ENCODE measurements around the gene RPL28.
"Not testable (repeated sequence)": the region's sequence is repeated elsewhere in the genome, so short reads cannot be mapped to it uniquely, and the experiment has no call there.

Gene RPL28

DNA sequence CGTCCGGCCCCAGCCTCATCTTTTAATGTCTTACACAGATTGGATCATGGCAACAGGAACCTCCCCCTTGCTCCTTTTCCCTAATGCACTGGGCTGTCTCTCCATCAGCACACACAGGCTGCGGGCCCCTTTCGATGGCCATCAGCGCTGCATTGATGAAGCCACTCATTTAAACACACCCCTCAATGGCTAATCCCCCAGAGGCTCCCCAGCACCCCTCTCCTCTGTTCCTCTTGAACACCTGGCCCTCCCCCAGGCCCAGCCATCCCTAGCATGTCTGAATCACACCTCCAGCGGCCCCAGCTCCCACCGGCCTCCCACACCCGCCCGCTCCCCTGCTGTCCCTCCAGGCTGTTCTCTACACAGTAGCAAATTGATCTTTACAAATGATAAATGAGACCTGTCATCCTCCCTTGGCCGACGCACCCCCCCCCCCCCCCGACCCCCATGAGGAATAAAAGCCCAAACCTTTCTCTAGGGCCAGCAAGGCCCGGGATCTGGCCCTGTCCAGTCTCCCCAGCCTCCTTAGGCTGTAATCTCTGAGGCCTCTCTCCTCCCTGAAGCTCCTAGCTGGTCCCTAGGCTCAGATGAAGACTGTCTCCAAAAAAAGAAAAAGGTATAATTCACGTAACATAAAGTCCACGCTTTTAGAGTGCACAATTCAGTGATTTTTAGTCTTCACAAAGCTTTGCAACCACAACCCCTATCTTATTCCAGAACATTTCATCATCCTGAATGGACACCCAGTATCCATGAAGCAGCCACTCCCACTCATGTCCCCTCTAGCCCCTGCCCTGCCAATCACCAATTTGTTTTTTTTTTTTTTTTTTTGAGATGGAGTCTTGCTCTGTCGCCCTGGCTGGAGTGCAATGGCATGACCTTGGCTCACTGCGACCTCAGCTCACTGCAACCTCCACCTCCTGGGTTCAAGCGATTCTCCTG, 7.4 kb downstream of the RPL28 start:
- no peak for DNase-seq (ENCODE audit: low spot score)

DNA sequence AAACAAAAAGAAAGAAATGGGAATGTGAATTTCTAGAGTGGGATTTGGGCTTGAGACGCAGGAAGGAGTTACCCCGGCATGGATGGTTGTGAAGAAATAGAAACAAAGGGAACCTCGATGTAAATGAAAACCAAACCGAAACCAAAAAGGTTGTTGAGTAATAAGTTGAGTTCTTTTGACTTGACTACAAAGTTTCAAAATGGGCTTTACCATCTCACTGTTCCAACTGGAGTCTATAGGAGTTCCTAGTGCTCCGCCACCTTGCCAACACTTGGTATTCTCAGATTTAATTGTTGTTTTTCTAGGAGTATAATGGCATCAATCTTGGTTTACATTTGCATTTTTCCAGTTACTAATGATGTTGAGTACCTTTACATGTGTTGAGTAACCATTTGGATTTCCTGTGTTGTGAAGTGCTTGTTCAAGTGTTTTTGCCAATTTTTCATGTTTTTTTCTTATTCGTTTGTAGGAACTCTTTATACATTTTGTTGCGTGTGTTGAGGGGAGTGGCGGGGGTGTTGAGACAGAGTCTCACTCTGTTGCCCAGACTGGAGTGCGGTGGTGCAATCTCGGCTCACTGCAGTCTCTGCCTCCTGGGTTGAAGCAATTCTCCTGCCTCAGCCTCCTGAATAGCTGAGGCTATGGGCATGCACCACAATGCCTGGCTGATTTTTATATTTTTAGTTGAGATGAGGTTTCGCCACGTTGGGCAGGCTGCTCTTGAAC, 12.6 kb downstream of the RPL28 start:
- no peak for DNase-seq (ENCODE audit: low spot score)

DNA sequence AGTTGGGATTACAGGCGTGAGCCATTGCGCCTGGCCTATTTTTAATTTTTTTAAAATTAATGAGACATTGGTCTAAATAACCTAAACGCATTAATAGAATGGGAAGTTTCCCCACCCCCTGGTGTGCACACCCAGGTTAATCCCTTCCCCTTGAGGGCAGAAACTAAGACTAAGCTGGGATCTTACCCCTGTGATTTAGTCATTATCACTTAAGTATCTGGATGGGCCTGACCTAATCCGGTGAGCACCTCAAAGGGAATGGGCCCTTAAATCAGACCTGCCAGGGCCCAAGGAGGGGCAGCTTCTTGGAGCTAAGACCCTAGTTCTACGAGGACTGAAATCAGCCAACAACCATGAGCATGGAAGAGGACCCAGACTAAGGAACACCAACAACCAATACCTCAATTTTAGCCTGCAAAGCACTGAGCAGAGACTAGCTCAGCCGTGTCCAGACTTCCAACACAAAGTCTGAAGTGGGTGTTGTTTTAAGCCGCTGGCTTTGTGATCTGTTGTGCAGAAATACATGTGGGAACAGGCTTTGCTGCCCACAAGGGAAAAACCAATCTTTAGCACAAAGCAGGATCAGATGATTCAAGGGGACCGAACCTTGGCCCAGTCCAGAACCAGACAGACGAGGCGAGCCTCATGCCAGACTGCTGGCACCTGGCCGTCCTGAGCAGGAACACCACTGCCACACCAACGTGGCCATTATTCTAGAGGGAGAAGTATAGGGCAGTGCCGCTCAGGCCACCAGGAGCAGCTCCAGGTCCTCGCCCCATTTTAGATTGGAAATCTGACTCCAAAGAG, 14.8 kb downstream of the RPL28 start:
- no peak for DNase-seq (ENCODE audit: low spot score)

DNA sequence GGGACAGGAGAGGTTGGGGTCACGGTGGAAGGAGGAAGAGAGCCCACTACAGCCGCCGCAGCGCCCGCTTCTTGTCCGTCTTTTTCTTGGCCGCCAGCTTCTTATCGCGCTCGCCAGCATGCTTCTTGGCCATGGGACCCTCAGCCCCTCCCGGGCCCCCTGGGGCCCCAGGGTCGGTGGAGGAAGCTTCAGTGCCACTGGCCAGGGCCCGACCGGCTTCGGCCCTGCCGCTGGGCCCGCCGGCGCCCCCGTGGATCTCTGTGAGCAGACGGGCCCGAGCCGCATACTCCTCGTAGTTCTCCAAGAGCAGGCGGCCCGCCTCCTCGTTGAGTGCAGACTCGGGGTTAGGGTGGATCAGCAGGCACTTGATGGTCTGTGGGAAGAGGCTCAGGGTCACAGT, 15.7 kb downstream of the RPL28 start:
- not testable (repeated sequence) for DNase-seq (ENCODE audit: low spot score)

DNA sequence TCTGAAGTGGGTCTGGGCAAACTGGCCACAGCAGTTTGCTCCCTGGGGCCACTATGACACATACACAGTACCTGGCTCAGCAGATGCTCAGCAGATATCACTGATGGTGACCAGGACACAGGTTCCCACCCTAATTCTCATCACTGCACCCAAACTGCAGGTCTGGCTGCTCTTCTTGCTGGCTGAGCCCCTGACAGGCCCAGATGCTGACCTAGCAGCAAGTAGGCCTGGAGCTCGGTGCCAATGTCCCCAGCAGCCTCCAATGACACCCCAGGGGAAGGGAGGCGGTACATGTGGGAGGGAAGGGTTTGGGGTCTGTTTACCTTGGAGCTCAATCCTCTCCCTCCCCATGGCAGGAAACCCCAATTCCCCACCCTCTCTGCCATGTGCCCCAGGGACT, 16.8 kb downstream of the RPL28 start:
- no peak for DNase-seq (ENCODE audit: low spot score)

DNA sequence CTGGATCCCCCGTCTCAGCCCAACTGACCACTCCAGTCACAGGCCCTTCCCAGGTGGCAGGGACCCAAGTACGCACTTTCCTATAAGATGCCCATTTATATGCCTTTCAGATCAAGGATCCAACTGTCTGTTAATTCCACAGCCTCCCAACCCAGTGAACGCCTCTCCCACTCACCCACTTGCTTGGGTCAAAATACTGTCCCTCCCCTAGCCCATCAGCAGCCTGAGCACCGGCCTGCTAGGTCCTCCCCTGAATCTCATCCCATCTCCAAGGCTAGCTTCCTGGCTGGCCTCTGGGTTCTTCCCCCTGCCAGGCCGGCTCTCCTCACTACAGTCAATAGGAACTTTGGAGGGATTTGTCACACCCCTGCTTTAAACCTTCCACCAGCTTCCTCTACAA, 19.9 kb downstream of the RPL28 start:
- DNase-seq (ENCODE audit: low spot score): no peak

DNA sequence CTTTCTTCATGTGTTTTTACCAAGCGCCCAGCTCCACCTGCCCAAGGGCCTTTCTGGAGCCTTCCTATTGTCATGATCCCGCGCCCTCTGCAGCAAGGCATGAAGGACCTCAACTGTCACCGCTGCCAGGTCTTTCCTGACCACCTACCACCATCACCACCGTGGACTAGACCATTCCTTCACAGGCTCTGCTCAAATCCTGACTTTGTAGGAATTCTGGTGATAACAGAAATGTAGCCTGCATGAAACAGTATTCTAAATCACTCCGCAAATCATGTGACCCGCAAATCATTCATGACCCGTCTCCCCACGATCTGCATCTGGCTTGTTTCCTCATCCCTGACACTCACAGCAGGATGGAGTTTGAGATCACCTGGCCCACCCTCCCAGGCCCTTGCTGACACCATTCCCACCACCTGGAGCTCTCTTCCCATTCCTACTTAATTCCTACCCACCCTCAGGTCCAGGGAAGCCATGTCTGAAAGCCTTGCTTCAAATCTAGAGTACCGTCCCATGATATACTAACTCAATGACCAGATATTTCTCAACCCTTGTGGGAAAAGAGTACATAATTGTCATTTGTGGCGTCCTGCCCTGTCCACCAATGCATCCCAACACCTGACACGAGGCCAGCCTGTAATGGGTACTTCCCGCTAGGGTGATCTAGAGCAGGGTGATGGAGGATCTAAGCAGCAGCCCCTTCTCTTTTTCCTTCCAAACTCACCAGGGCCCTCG, 20.5 kb downstream of the RPL28 start:
- DNase-seq (ENCODE audit: low spot score): no peak

DNA sequence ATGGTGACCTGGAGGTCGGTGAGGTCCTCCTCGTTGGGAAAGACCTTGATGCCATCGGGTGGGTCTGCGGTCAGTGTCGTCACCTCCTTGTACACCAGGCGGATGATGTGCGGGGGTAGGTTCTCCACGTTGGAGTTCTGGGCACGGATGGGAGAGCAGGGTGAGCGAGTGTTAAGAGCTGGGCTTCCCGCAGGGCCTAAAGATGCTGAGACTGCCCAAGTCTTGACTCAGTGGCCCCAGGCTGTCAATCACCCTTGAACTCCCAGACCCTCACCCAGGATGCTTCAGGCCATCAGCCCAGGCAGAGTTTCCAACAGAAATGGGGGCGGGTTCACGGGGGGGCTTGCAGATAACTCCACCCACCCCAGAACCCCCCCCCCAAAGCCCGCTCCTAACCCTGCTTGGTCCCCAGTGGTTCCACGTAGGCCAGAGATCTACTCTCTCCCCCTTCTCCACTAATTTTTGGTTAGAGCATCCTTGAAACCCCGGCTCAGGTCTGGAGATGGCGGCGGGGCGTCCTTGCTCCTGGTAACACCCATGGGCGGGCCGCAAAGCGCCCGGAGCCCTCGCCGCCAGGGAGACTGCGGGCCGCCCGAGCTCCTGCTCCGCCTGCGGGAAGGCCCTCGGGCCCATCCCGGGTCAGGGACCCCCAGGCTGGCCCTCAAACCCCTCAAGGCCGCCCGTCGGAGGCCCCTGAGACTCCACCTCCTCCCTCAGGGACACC, 21.3 kb downstream of the RPL28 start:
- peak; percentile 61 for DNase-seq (ENCODE audit: low spot score)

DNA sequence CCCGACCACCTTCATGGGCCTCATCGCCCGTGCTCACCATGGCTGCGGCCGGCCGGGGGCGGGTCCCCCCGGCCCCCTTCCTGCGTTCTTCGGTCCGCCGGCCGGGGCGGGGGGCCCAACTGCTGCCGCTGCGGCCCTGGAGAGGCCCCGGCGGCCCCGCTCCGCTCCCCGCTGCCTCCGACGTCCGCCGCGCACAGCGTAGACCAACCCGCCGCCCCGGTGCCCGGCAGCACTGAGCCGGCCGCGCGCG, 21.7 kb downstream of the RPL28 start, which contains the start of gene UBE2S:
TSS of gene UBE2S (minus strand) at position 239 of the 250 bp plus-strand sequence. CDS start at position 40, 199 bp downstream.
- not testable (repeated sequence) for DNase-seq (ENCODE audit: low spot score)

DNA sequence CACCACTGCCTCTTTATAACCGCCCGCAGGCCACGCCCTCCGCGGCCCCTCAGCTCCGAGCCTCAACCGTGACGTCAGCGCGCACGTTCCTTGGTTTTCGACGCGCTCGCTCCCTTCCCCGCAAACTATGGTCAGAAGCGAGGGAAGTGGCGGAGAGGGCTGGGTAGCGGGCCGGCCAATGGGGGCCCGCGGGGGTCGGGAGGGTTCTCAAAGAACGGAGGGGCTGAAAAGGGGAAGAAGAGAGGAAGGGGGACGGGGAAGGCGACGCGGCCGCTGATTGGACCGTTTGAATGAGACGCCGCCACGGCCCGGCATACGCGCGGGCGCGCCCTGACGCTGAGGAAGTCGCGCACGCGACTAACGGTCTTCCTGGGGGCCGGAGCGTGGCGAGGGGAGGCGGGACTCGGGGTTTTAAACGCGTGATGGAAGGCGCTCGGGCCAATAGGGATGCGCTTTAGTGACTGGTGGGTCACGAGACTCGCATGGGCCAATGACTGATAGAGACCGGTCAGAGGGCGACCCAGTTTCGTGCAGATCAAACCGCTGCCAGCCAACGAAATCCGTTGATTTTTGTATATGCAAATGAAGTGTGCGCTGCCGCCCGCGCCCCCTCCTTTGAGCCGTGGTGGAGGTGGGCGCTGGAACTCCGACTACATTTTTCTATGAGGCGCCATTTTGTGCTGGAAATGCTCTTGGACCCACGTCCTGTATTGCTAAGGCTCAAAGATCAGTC, 22.2 kb downstream of the RPL28 start:
- DNase-seq (ENCODE audit: low spot score): peak; percentile 98

DNA sequence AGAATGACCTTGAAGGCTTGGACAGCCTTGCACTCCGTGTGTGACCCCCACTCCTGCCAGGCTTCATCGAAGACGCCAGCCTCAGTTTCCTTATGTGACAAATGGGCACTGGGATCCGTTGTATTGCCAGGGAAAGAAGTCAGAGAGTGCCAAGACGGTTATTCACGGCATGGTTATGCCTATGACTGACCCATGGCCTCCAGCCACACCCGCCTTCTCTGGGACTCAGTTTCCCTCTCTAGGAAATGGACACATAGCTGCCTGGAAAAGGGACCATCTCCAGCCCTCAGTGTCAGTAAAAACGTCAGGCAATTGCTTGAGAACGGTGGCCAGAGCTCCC, 22.8 kb downstream of the RPL28 start:
- no peak for DNase-seq (ENCODE audit: low spot score)

DNA sequence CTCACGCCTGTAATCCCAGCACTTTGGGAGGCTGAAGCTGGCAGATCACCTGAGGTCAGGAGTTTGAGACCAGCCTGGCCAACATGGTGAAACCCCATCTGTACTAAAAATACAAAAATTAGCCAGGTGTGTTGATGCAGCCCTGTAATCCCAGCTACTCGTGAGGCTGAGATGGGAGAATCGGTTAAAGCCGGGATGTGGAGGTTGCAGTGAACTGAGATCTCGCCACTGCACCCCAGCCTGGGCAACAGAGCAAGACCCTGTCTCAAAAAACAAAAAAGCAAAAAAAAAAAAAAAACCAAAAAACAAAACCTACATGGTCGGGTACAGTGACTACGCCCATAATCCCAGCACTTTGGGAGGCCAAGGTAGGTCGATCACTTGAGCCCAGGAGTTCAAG, 23.4 kb downstream of the RPL28 start:
- DNase-seq (ENCODE audit: low spot score): not testable (repeated sequence)

DNA sequence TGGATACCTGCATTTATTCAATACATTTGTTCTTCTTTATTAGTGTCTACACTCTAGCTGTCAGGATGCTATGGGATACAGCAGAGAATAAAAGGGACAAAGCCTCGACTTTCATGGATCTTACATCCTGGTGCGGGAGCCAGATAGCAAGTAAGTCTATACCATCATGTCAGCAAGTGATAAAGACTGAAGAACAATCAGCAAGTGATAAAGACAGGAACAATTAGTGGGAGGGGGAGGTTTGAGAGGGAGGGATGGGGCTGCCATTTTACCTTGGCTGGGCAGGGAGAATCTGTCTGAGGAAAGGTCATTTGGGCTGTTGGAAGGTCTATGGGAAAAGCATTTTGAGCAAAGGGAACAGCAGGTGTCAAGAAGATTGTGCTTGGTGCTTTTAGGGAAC, 24.4 kb downstream of the RPL28 start:
- no peak for DNase-seq (ENCODE audit: low spot score)

DNA sequence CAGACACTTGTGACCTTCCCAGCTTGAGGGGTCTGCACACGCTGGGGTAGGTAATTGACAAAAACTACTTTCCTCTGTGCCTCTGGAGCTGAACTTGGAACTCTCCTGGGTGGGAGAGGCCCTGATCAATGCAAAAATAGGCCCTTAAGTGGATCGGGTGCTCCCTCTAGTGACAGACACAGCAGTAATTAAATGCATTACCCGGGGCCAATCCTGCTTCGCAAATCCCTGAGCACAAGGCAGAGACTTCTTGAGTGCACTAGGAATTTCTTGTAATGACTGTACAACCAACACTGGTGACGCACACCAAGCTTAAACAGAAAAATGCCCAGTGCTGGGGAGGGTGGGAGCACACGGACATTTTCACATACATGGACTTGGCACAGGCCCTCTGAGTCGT, 32.5 kb downstream of the RPL28 start:
- DNase-seq (ENCODE audit: low spot score): peak; percentile 75

DNA sequence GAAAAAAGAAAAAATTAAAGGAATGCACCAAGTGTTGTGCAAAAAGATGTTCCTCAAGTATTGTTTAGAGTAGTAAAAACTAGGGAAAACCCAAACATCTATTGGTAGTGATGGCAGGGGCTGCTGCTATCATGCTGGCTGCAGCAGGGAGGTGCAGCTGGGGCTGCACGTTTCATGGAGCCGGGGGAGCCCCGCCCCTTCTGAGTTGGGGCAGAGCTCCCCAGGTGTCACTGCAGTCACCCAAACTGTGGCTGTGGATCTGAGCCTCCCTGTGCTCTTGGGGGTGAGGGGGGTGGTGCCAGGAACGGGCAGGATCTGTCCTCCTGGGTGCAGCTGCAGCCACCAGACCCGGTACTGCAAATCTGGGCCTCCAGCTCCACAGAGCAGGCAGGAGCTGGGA, 33.4 kb downstream of the RPL28 start:
- DNase-seq (ENCODE audit: low spot score): no peak

DNA sequence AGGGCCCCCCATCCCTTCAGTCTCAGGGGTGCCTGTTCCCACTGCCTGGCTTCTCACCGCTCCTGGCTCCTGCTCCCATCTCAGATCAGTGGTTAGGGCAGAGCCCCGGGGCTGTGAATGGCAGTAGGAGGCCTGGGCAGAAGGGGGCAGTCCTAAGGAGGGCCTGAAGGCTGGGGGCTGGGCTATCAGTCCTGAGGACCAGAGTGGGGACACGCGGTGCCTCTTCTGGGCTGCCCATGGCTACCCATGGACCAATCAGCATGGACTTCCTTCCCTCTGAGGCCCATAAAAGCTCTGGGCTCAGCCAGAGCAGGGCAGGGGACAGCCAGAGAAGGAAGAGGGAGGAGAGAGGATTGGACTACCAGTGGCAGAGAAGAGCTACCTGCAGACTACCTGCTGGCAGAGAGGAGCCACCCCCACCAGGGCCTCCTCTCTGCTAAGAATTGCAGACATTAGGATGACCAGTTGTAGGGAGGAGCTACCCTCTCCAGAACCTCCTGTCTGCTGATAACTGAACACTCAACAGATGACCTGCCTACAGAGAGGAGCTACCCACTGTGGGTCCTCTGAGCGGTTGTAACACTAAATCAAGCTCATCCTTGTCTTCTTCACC, 34.0 kb downstream of the RPL28 start:
- no peak for DNase-seq (ENCODE audit: low spot score)

DNA sequence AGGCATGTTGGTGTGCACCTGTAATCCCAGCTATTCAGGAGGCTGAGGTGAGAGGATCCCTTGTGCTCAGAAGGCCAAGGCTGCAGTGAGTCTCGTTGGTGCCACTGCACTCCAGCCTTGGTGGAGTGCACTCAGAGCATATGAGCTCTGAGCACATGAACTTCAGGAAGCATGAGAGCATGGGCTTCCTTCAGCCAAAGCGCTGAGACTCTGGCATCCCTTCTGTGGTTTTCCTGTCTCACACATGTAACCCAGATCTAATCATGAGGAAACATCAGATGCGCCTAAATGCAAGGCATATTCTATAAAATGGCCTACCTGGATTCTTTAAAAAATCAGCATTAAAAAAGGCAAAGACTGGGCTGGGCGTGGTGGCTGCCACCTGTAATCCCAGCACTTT, 35.5 kb downstream of the RPL28 start:
- DNase-seq (ENCODE audit: low spot score): not testable (repeated sequence)

DNA sequence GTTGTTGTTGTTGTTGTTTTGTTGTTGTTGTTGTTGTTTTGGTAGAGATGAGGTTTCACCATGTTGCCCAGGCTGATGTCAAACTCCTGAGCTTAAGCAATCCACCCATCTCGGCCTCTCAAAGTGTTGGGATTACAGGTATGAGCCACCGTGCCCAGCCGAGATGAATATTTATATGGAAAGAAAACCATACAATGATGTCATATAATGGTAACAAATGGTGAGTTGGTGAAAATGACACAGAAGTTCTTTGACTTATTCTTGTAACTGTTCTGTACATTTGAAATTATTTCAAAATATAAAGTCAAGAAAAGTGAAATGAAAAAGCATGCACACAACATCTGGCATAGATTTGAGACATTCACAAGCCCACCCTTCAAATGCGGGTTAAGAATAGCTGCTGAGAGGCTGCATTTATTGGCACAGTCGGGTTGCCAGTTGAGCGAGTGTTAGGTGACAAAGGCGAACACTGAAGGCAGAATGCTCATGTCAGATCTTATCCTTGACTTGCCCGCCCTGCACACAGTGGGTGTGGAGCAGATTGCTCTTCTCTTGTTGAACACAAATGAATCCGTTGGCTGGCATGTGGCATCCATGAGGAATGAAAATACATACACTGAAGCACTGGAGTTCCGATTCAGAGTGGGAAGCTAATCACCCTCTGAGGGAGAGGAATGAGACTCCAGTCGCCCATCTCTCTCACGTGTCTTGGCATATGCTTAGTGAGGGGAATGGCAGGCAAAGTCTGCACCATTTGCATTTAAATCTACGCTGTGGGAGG, 37.7 kb downstream of the RPL28 start:
- DNase-seq (ENCODE audit: low spot score): no peak

DNA sequence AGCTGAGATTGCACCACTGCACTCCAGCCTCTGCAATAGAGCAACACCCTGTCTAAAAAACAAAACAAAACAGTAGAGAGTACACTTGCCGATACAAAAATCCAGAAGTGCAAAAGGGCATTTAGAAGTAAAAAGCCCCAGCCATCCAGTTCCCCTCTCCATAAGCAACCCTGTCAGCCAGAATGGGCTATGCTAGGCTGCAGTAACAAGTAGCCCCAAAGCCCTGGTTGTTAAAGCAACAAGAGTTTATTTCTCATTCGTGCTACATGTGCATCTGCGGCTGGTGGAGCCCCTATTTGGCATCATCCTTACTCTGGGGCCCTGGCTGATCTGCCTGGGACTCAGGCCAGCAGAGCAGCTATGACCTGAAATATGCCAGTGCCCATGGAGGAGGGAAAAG, 38.8 kb downstream of the RPL28 start:
- no peak for DNase-seq (ENCODE audit: low spot score)
